ENCODE measurements around the gene ARHGAP26.

DNA sequence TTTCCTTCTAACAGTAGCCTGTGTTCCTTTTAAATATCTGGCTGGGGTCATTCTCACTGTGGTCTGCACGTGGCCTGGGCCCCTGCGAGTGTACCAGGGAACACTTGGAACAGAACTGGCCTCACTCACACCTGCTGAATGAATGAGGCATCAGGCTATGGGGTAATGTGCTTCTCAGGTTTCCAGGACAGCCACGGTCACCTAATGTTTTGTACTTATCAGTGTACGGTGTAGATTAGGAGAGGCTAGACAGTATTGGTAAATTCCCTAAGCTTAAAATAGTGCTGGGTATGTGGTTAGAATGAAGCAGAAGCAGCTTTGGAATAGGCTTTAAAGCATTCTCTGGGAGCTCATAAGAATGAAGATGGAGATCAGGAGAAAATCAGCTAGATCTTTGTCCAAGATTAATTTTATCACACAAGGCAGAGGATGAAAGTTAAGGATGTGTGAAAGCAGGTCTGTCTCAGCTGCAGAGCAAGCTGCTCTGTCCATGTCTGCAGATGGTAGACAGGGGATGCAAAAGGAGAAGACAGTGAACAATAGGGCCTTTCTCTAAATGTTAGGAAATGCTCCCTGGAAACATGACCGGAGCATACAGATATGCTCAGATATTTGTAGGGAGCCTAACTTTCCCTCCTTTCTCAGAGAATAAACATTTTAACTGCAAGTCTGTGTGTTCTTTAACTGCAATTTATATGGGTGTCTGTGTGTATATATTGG lies 365.8 kb downstream of the ARHGAP26 start:
- TF ChIP-seq, protein P1, sequence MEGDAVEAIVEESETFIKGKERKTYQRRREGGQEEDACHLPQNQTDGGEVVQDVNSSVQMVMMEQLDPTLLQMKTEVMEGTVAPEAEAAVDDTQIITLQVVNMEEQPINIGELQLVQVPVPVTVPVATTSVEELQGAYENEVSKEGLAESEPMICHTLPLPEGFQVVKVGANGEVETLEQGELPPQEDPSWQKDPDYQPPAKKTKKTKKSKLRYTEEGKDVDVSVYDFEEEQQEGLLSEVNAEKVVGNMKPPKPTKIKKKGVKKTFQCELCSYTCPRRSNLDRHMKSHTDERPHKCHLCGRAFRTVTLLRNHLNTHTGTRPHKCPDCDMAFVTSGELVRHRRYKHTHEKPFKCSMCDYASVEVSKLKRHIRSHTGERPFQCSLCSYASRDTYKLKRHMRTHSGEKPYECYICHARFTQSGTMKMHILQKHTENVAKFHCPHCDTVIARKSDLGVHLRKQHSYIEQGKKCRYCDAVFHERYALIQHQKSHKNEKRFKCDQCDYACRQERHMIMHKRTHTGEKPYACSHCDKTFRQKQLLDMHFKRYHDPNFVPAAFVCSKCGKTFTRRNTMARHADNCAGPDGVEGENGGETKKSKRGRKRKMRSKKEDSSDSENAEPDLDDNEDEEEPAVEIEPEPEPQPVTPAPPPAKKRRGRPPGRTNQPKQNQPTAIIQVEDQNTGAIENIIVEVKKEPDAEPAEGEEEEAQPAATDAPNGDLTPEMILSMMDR (IDR thresholded peaks at IDR 0.05; ENCODE audit: extremely low read depth in 1 of 2, insufficient read depth in 1 of 2, low read depth in 1 of 2, low read length in 2 of 2), result no peak
- TF ChIP-seq MYC (IDR thresholded peaks at IDR 0.05; ENCODE audit: low read depth, low read length) (no peak), POLR2AphosphoS5 (IDR thresholded peaks at IDR 0.05; ENCODE audit: insufficient read depth, low read depth, low read length) (no peak), POLR2A (IDR thresholded peaks at IDR 0.05; ENCODE audit: low read depth, low read length) (no peak)
